Measurements from ENCODE around the gene PIWIL1. TPM values are rescaled to one million over a fixed set of nuclear protein-coding genes. Genes with fewer than 3 reads are reported as not detected.

The PIWIL1 gene
- total RNA-seq, 1 donor = not detected

GRCh38 chr12:130300090-130300489, 37.6 kb upstream of the PIWIL1 start:
- no peak for TF ChIP-seq CTCF (IDR thresholded peaks at IDR 0.05; ENCODE audit: insufficient read depth, low read depth, low read length)
- H3K4me3 ChIP-seq (ENCODE audit: low read depth, low read length) = no peak overlapping the region
- DNase-seq (ENCODE audit: low read depth) = no peak

- no peak overlapping the region for H3K4me3 ChIP-seq (ENCODE audit: low read depth, low read length)
- TF ChIP-seq CTCF (IDR thresholded peaks at IDR 0.05; ENCODE audit: insufficient read depth, low read depth, low read length) = no peak
- DNase-seq (ENCODE audit: low read depth) = no peak
These were observed 36.8 kb upstream of the PIWIL1 start for GRCh38 chr12:130300737-130301535.

GRCh38 chr12:130301559-130301958, 36.1 kb upstream of the PIWIL1 start:
- no peak for TF ChIP-seq CTCF (IDR thresholded peaks at IDR 0.05; ENCODE audit: insufficient read depth, low read depth, low read length)
- DNase-seq (ENCODE audit: low read depth) = no peak
- no peak overlapping the region for H3K4me3 ChIP-seq (ENCODE audit: low read depth, low read length)

- no peak for TF ChIP-seq CTCF (IDR thresholded peaks at IDR 0.05; ENCODE audit: insufficient read depth, low read depth, low read length)
- no peak overlapping the region for H3K4me3 ChIP-seq (ENCODE audit: low read depth, low read length)
- no peak for DNase-seq (ENCODE audit: low read depth)
These were observed 33.9 kb upstream of the PIWIL1 start for GRCh38 chr12:130303781-130304180.

GRCh38 chr12:130307859-130308258, 29.8 kb upstream of the PIWIL1 start:
- H3K4me3 ChIP-seq (ENCODE audit: low read depth, low read length) = no peak overlapping the region
- TF ChIP-seq CTCF (IDR thresholded peaks at IDR 0.05; ENCODE audit: insufficient read depth, low read depth, low read length) = no peak
- DNase-seq (ENCODE audit: low read depth) = no peak

GRCh38 chr12:130308393-130308792, 29.3 kb upstream of the PIWIL1 start:
- no peak overlapping the region for H3K4me3 ChIP-seq (ENCODE audit: low read depth, low read length)
- DNase-seq (ENCODE audit: low read depth) = no peak
- no peak for TF ChIP-seq CTCF (IDR thresholded peaks at IDR 0.05; ENCODE audit: insufficient read depth, low read depth, low read length)

- H3K4me3 ChIP-seq (ENCODE audit: low read depth, low read length) = no peak overlapping the region
- DNase-seq (ENCODE audit: low read depth) = no peak
- TF ChIP-seq CTCF (IDR thresholded peaks at IDR 0.05; ENCODE audit: insufficient read depth, low read depth, low read length) = no peak
These were observed 21.4 kb upstream of the PIWIL1 start for GRCh38 chr12:130316251-130316650.
